ENCODE results near the gene PRDX6.
A peak's percentile ranks its signal among the peaks of the same experiment; 100 is the strongest.

PRDX6 gene

GRCh38 chr1:173467426-173467825 is 9.7 kb upstream of the PRDX6 start:
- H3K9me2 ChIP-seq (replicated peaks; ENCODE audit: low read depth, low read length), result no peaks in the 10 kb centered on the region
- peaks cover 12% of the 10 kb centered on the region; the same call in 1 of the 2 replicates for H3K9me3 ChIP-seq (ENCODE audit: insufficient read depth, low read depth, low read length)
- no peaks in the 10 kb centered on the region for H3K4me1 ChIP-seq (ENCODE audit: insufficient read depth, low read length, poor library complexity, severe bottlenecking)
- no peak overlapping the region for H3K4me2 ChIP-seq (ENCODE audit: low read depth, low read length, poor library complexity, severe bottlenecking)
- no peaks in the 10 kb centered on the region for H3K27me3 ChIP-seq (ENCODE audit: insufficient read depth, low read length, poor library complexity, severe bottlenecking)
- no peaks in the 10 kb centered on the region for H3K79me2 ChIP-seq (ENCODE audit: insufficient read depth, low read length)
- no peak overlapping the region for H3K9ac ChIP-seq (ENCODE audit: low read depth, low read length, poor library complexity, severe bottlenecking)
- H3F3A ChIP-seq (ENCODE audit: low read depth), result no peaks in the 10 kb centered on the region
- H3K4me3 ChIP-seq (ENCODE audit: low read length, poor library complexity, severe bottlenecking), result no peak overlapping the region
- no peak for TF ChIP-seq EZH2phosphoT487 (IDR thresholded peaks at IDR 0.05; ENCODE audit: borderline replicate concordance)
- H3K36me3 ChIP-seq (ENCODE audit: insufficient read depth, low read length), result no peaks in the 10 kb centered on the region
- no peaks in the 10 kb centered on the region for H4K20me1 ChIP-seq (ENCODE audit: insufficient read depth, low read length, poor library complexity, severe bottlenecking)
- no peak overlapping the region for H2AFZ ChIP-seq (ENCODE audit: low read length)

- no peaks in the 10 kb centered on the region for H3K79me2 ChIP-seq (ENCODE audit: insufficient read depth, low read length)
- no peaks in the 10 kb centered on the region for H3K27me3 ChIP-seq (ENCODE audit: insufficient read depth, low read length, poor library complexity, severe bottlenecking)
- no peak overlapping the region for H2AFZ ChIP-seq (ENCODE audit: low read length)
- H3F3A ChIP-seq (ENCODE audit: low read depth), result no peaks in the 10 kb centered on the region
- no peak overlapping the region for H3K4me3 ChIP-seq (ENCODE audit: low read length, poor library complexity, severe bottlenecking)
- H3K9me3 ChIP-seq (ENCODE audit: insufficient read depth, low read depth, low read length), result peaks cover 12% of the 10 kb centered on the region; the same call in 1 of the 2 replicates
- no peaks in the 10 kb centered on the region for H4K20me1 ChIP-seq (ENCODE audit: insufficient read depth, low read length, poor library complexity, severe bottlenecking)
- no peak overlapping the region for H3K4me2 ChIP-seq (ENCODE audit: low read depth, low read length, poor library complexity, severe bottlenecking)
- no peak for TF ChIP-seq EZH2phosphoT487 (IDR thresholded peaks at IDR 0.05; ENCODE audit: borderline replicate concordance)
- TF ChIP-seq CTCF (conservative IDR thresholded peaks at IDR 0.05; ENCODE audit: low read length), result no peak
- no peak overlapping the region for H3K9ac ChIP-seq (ENCODE audit: low read depth, low read length, poor library complexity, severe bottlenecking)
- H3K36me3 ChIP-seq (ENCODE audit: insufficient read depth, low read length), result no peaks in the 10 kb centered on the region
- no peaks in the 10 kb centered on the region for H3K4me1 ChIP-seq (ENCODE audit: insufficient read depth, low read length, poor library complexity, severe bottlenecking)
- H3K9me2 ChIP-seq (replicated peaks; ENCODE audit: low read depth, low read length), result no peaks in the 10 kb centered on the region
These were observed 7.5 kb upstream of the PRDX6 start for GRCh38 chr1:173469656-173470055.

GRCh38 chr1:173470608-173471007 is 6.5 kb upstream of the PRDX6 start:
- Histone ChIP-seq H3K4me3 (ENCODE audit: low read length, poor library complexity, severe bottlenecking) (no peak overlapping the region), H3K79me2 (ENCODE audit: insufficient read depth, low read length) (peaks cover 2% of the 10 kb centered on the region; the same call in 1 of the 2 replicates), H3K9ac (ENCODE audit: low read depth, low read length, poor library complexity, severe bottlenecking) (no peak overlapping the region), H3K27me3 (ENCODE audit: insufficient read depth, low read length, poor library complexity, severe bottlenecking) (no peaks in the 10 kb centered on the region), H3K36me3 (ENCODE audit: insufficient read depth, low read length) (no peaks in the 10 kb centered on the region), H4K20me1 (ENCODE audit: insufficient read depth, low read length, poor library complexity, severe bottlenecking) (no peaks in the 10 kb centered on the region), H2AFZ (ENCODE audit: low read length) (no peak overlapping the region), H3K9me2 (replicated peaks; ENCODE audit: low read depth, low read length) (no peaks in the 10 kb centered on the region), H3F3A (ENCODE audit: low read depth) (no peaks in the 10 kb centered on the region), H3K9me3 (ENCODE audit: insufficient read depth, low read depth, low read length) (peaks cover 9% of the 10 kb centered on the region; the same call in 1 of the 2 replicates), H3K4me1 (ENCODE audit: insufficient read depth, low read length, poor library complexity, severe bottlenecking) (peaks cover 5% of the 10 kb centered on the region), H3K4me2 (ENCODE audit: low read depth, low read length, poor library complexity, severe bottlenecking) (no peak overlapping the region)
- TF ChIP-seq EZH2phosphoT487 (IDR thresholded peaks at IDR 0.05; ENCODE audit: borderline replicate concordance) (no peak), CTCF (conservative IDR thresholded peaks at IDR 0.05; ENCODE audit: low read length) (no peak)

- Histone ChIP-seq H3K9ac (ENCODE audit: low read depth, low read length, poor library complexity, severe bottlenecking) (no peak overlapping the region), H3F3A (ENCODE audit: low read depth) (no peaks in the 10 kb centered on the region), H3K9me3 (ENCODE audit: insufficient read depth, low read depth, low read length) (peaks cover 7% of the 10 kb centered on the region; the same call in 1 of the 2 replicates), H3K9me2 (replicated peaks; ENCODE audit: low read depth, low read length) (no peaks in the 10 kb centered on the region), H4K20me1 (ENCODE audit: insufficient read depth, low read length, poor library complexity, severe bottlenecking) (peaks cover 12% of the 10 kb centered on the region), H3K4me3 (ENCODE audit: low read length, poor library complexity, severe bottlenecking) (no peak overlapping the region), H3K79me2 (ENCODE audit: insufficient read depth, low read length) (peaks cover 23% of the 10 kb centered on the region), H3K4me2 (ENCODE audit: low read depth, low read length, poor library complexity, severe bottlenecking) (peak overlapping the region; percentile 31), H3K36me3 (ENCODE audit: insufficient read depth, low read length) (no peaks in the 10 kb centered on the region), H3K4me1 (ENCODE audit: insufficient read depth, low read length, poor library complexity, severe bottlenecking) (peaks cover 19% of the 10 kb centered on the region), H2AFZ (ENCODE audit: low read length) (no peak overlapping the region), H3K27me3 (ENCODE audit: insufficient read depth, low read length, poor library complexity, severe bottlenecking) (no peaks in the 10 kb centered on the region)
- TF ChIP-seq CTCF (conservative IDR thresholded peaks at IDR 0.05; ENCODE audit: low read length) (no peak), EZH2phosphoT487 (IDR thresholded peaks at IDR 0.05; ENCODE audit: borderline replicate concordance) (no peak)
These were observed 3.5 kb upstream of the PRDX6 start for GRCh38 chr1:173473599-173474011.

All from Loucy (cell line).